ENCODE data around the gene MRE11. TPM values are rescaled to one million over a fixed set of nuclear protein-coding genes. Genes with fewer than 3 reads are reported as not detected.

MRE11 gene
- total and polyA plus RNA-seq, 7 donors = 1.9 to 9.0 (median 7.9) TPM

- H3K27me3 ChIP-seq (ENCODE audit: insufficient read depth in 3 of 3, low read length in 2 of 3) = no peaks in the 10 kb centered on the region
- no peaks in the 10 kb centered on the region for H3K4me1 ChIP-seq
- H3K9me3 ChIP-seq = no peaks in the 10 kb centered on the region
- intact Hi-C loops (cut with DNase I) = no loop called here
- 94 to 100% (median 100%) methylated on average over 1 of the region's 1 CpG for WGBS, 3 donors
- H3K36me3 ChIP-seq (ENCODE audit: insufficient read depth in 1 of 2, low read depth in 1 of 2) = peaks cover 0 to 30% of the 10 kb centered on the region in 2 donors
- DNase-seq (no peak), ATAC-seq (no peak)
- TF ChIP-seq, protein P1, sequence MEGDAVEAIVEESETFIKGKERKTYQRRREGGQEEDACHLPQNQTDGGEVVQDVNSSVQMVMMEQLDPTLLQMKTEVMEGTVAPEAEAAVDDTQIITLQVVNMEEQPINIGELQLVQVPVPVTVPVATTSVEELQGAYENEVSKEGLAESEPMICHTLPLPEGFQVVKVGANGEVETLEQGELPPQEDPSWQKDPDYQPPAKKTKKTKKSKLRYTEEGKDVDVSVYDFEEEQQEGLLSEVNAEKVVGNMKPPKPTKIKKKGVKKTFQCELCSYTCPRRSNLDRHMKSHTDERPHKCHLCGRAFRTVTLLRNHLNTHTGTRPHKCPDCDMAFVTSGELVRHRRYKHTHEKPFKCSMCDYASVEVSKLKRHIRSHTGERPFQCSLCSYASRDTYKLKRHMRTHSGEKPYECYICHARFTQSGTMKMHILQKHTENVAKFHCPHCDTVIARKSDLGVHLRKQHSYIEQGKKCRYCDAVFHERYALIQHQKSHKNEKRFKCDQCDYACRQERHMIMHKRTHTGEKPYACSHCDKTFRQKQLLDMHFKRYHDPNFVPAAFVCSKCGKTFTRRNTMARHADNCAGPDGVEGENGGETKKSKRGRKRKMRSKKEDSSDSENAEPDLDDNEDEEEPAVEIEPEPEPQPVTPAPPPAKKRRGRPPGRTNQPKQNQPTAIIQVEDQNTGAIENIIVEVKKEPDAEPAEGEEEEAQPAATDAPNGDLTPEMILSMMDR (IDR thresholded peaks at IDR 0.05) = no peak
- no peak overlapping the region for H3K4me3 ChIP-seq
- no peak overlapping the region for H3K27ac ChIP-seq
Measured at GRCh38 chr11:94449029-94449428, 44.6 kb downstream of the MRE11 start.

GRCh38 chr11:94447149-94447548 is 46.5 kb downstream of the MRE11 start:
- Histone ChIP-seq H3K27me3 (ENCODE audit: insufficient read depth in 3 of 3, low read length in 2 of 3) (no peaks in the 10 kb centered on the region), H3K4me3 (no peak overlapping the region), H3K27ac (no peak overlapping the region), H3K9me3 (no peaks in the 10 kb centered on the region), H3K36me3 (ENCODE audit: insufficient read depth in 1 of 2, low read depth in 1 of 2) (peaks cover 0 to 42% of the 10 kb centered on the region in 2 donors), H3K4me1 (no peaks in the 10 kb centered on the region)
- intact Hi-C loops (cut with DNase I) = no loop called here
- TF ChIP-seq, protein P1 (IDR thresholded peaks at IDR 0.05) = no peak
- DNase-seq (no peak), ATAC-seq (no peak)
- 85 to 91% (median 86%) methylated on average over 4 of the region's 4 CpGs for WGBS, 3 donors

DNA sequence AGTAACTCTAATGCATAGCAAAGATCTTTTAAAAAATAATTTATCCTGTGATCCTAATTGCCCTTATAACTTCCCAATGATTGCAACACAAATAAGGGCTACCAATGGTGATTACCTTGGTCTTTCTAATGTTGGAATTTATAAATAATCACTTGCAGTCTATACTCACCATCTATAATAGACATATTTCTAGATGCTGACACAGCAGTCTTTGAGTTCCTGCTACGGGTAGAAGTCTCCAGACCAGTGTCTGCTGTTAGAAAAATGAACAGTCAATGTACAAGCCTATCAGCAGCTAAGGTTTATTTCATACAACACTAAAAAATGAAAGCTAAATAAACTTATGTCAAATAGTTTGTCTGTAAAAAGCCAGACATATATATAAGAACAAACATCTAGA is 48.0 kb downstream of the MRE11 start:
- intact Hi-C loops (cut with DNase I) = no loop called here
- 93 to 95% (median 95%) methylated on average over 1 of the region's 1 CpG for WGBS, 3 donors

GRCh38 chr11:94433049-94433448 is 60.6 kb downstream of the MRE11 start:
- TF ChIP-seq, protein P1 (IDR thresholded peaks at IDR 0.05) = no peak
- H3K9me3 ChIP-seq = peaks cover 1% of the 10 kb centered on the region
- ATAC-seq (no peak), DNase-seq (no peak)
- H3K27ac ChIP-seq = no peak overlapping the region
- no peak overlapping the region for H3K4me3 ChIP-seq
- no peaks in the 10 kb centered on the region for H3K4me1 ChIP-seq
- no peaks in the 10 kb centered on the region for H3K27me3 ChIP-seq (ENCODE audit: insufficient read depth in 3 of 3, low read length in 2 of 3)
- peaks cover 5 to 62% of the 10 kb centered on the region in 2 donors for H3K36me3 ChIP-seq (ENCODE audit: insufficient read depth in 1 of 2, low read depth in 1 of 2)
- 66 to 83% (median 68%) methylated on average over 1 of the region's 1 CpG for WGBS, 3 donors
- intact Hi-C loops (cut with DNase I) = no loop called here

More for the DNA sequence above, 48.0 kb downstream of the MRE11 start:
- TF ChIP-seq, protein P1 (IDR thresholded peaks at IDR 0.05) = no peak
- DNase-seq = no peak
- Histone ChIP-seq H3K4me3 (no peak overlapping the region), H3K27me3 (ENCODE audit: insufficient read depth in 3 of 3, low read length in 2 of 3) (no peaks in the 10 kb centered on the region), H3K4me1 (no peaks in the 10 kb centered on the region), H3K27ac (no peak overlapping the region), H3K9me3 (no peaks in the 10 kb centered on the region), H3K36me3 (ENCODE audit: insufficient read depth in 1 of 2, low read depth in 1 of 2) (peaks cover 0 to 46% of the 10 kb centered on the region in 2 donors)
- no peak for ATAC-seq

- no peaks in the 10 kb centered on the region for H3K4me1 ChIP-seq
- no peak overlapping the region for H3K4me3 ChIP-seq
- 80 to 87% (median 81%) methylated on average over 2 of the region's 2 CpGs for WGBS, 3 donors
- TF ChIP-seq, protein P1 (IDR thresholded peaks at IDR 0.05) = no peak
- H3K27me3 ChIP-seq (ENCODE audit: insufficient read depth in 3 of 3, low read length in 2 of 3) = no peaks in the 10 kb centered on the region
- peaks cover 6% of the 10 kb centered on the region for H3K9me3 ChIP-seq
- H3K36me3 ChIP-seq (ENCODE audit: insufficient read depth in 1 of 2, low read depth in 1 of 2) = peaks cover 5 to 38% of the 10 kb centered on the region in 2 donors
- ATAC-seq = no peak
- no peak for DNase-seq
- H3K27ac ChIP-seq = no peak overlapping the region
- intact Hi-C loops (cut with DNase I) = no loop called here
Measured at GRCh38 chr11:94424662-94425061, 69.0 kb downstream of the MRE11 start.

All from psoas muscle (tissue), 8 donors.